ENCODE measurements around the gene SH3RF3. TPM values are rescaled to one million over a fixed set of nuclear protein-coding genes. Genes with fewer than 3 reads are reported as not detected.

Gene SH3RF3
- total RNA-seq, 3 donors from 2014 or later (not counting 1 experiment from before 2014, with no cell fraction given): 0.23 to 0.61 (median 0.34) TPM

DNA sequence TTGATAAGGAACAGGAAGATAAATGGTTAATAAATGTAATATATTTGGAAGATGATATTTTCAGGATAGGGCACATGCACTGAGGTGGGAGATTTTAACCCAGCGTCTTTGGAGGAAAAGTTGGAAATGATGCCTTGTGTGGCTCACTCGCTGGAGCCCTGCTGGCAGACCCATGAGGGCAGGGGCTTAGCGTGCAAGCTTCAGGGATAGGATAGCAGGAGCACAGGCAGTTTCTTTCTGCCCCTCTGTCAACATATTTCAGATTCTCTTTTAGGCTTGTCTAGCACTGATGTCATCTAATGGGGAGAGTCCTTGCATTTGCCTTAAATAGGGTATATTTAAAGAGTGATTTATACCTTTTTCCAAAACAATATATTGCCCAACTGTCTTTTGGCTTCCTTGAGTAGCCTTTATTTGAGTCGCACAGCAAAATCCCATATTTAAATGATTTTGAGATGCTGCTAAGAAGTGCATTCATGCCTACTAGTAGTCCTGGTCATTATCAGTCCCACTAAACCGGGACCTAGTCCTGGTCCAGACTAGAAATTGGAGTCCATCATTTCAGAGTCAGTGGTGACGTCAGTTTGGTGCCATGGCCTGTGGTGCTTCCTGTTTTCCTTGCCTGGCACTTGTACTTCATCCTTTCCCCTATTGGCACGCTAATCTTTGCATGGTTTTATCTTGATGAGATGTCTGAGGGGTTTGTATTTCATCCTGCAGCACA lies 45.8 kb downstream of the SH3RF3 start:
- peaks cover 0 to 19% of the 10 kb centered on the region in 2 donors for H3K27me3 Mint-ChIP-seq (ENCODE audit: low read depth in 2 of 2)
- no peak for TF ChIP-seq CTCF (IDR thresholded peaks at IDR 0.05)
- DNase-seq (no peak), ATAC-seq (no peak)
- no peaks in the 10 kb centered on the region for H3K4me1 ChIP-seq (ENCODE audit: control insufficient read depth, insufficient read depth, low read length)
- no peaks in the 10 kb centered on the region for H3K27me3 ChIP-seq (ENCODE audit: control insufficient read depth, insufficient read depth, low read length)
- H3K36me3 ChIP-seq (ENCODE audit: control insufficient read depth, insufficient read depth, low read length): no peaks in the 10 kb centered on the region
- no peak overlapping the region for H3K4me3 ChIP-seq (ENCODE audit: low read length)
- H3K27ac ChIP-seq (ENCODE audit: low read length): no peak overlapping the region
- intact Hi-C loops (cut with micrococcal nuclease): no loop called here
- WGBS (ENCODE audit: insufficient coverage): 91% methylated on average over 7 of the region's 7 CpGs
- no peaks in the 10 kb centered on the region for H3K9me3 ChIP-seq (ENCODE audit: control insufficient read depth, insufficient read depth, low read length)
- peaks cover 7 to 13% of the 10 kb centered on the region in 2 donors for H3K4me1 Mint-ChIP-seq
- H3K4me3 Mint-ChIP-seq: no peak overlapping the region
- no peak overlapping the region for H3K27ac Mint-ChIP-seq
- H3K36me3 Mint-ChIP-seq: peaks cover 18% of the 10 kb centered on the region
- H3K9me3 Mint-ChIP-seq: peaks cover 2 to 5% of the 10 kb centered on the region in 2 donors

GRCh38 chr2:109175350-109175678 lies 46.3 kb downstream of the SH3RF3 start:
- intact Hi-C loops (cut with micrococcal nuclease): no loop called here
- H3K4me1 ChIP-seq (ENCODE audit: control insufficient read depth, insufficient read depth, low read length): no peaks in the 10 kb centered on the region
- Mint-ChIP-seq H3K27me3 (ENCODE audit: low read depth in 2 of 2) (peaks cover 0 to 24% of the 10 kb centered on the region in 2 donors), H3K4me3 (no peak overlapping the region), H3K27ac (no peak overlapping the region), H3K36me3 (peaks cover 24% of the 10 kb centered on the region), H3K4me1 (peaks cover 7 to 13% of the 10 kb centered on the region in 2 donors), H3K9me3 (peaks cover 2 to 5% of the 10 kb centered on the region in 2 donors)
- no peak overlapping the region for H3K27ac ChIP-seq (ENCODE audit: low read length)
- H3K27me3 ChIP-seq (ENCODE audit: control insufficient read depth, insufficient read depth, low read length): no peaks in the 10 kb centered on the region
- no peak for DNase-seq
- H3K36me3 ChIP-seq (ENCODE audit: control insufficient read depth, insufficient read depth, low read length): no peaks in the 10 kb centered on the region
- no peaks in the 10 kb centered on the region for H3K9me3 ChIP-seq (ENCODE audit: control insufficient read depth, insufficient read depth, low read length)
- no peak overlapping the region for H3K4me3 ChIP-seq (ENCODE audit: low read length)
- ATAC-seq: no peak
- WGBS (ENCODE audit: insufficient coverage): 66% methylated on average over 3 of the region's 3 CpGs
- TF ChIP-seq CTCF (IDR thresholded peaks at IDR 0.05): no peak

DNA sequence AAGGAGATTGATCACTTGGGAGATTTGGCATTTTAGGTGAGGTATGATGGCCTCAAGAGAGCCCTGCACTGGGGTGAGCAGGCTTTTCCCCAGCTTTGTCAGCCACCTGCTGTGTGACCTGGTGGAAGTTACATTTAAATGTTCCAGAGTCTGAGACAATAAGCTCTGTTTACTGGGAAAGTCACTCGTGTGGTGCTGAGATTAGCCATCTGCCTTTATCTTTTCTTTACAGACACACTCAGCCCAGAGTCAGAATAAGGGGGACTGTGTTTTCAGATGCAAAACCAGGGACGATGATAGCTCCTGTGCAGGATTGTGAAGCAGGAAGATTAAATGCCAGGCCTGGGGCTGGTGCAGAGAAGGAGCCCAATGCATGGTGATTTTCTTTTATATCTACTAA lies 47.9 kb downstream of the SH3RF3 start:
- no peaks in the 10 kb centered on the region for H3K4me1 ChIP-seq (ENCODE audit: control insufficient read depth, insufficient read depth, low read length)
- TF ChIP-seq CTCF (IDR thresholded peaks at IDR 0.05): no peak
- no peaks in the 10 kb centered on the region for H3K36me3 ChIP-seq (ENCODE audit: control insufficient read depth, insufficient read depth, low read length)
- WGBS (ENCODE audit: insufficient coverage): 49% methylated on average over 2 of the region's 2 CpGs
- intact Hi-C loops (cut with micrococcal nuclease): no loop called here
- Mint-ChIP-seq H3K27ac (no peak overlapping the region), H3K4me1 (peaks cover 7 to 13% of the 10 kb centered on the region in 2 donors), H3K36me3 (peaks cover 29% of the 10 kb centered on the region), H3K4me3 (no peak overlapping the region), H3K27me3 (ENCODE audit: low read depth in 2 of 2) (peaks cover 0 to 38% of the 10 kb centered on the region in 2 donors), H3K9me3 (peaks cover 2 to 5% of the 10 kb centered on the region in 2 donors)
- no peak for DNase-seq
- no peak overlapping the region for H3K4me3 ChIP-seq (ENCODE audit: low read length)
- H3K27ac ChIP-seq (ENCODE audit: low read length): no peak overlapping the region
- no peaks in the 10 kb centered on the region for H3K27me3 ChIP-seq (ENCODE audit: control insufficient read depth, insufficient read depth, low read length)
- no peak for ATAC-seq
- H3K9me3 ChIP-seq (ENCODE audit: control insufficient read depth, insufficient read depth, low read length): no peaks in the 10 kb centered on the region

DNA sequence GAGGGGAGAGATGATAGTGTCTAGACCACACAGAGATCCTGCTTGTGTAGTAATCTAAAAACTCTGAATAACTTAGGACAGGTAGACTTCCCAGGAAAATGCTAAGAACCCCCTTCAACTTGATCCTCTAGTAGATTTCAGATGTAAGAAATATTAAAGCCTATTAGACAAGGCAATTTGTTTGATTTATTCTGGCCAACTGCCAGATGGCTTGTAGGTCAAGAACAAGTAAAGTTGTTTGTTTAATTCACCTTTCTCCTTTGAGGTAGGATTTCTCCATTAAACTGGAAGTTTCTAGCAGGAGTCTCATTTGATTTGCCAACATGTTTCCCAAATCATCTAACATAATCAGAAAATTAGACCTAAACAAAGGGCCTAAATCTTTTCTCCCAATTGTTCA lies 48.6 kb downstream of the SH3RF3 start:
- no peak for TF ChIP-seq CTCF (IDR thresholded peaks at IDR 0.05)
- ATAC-seq (no peak), DNase-seq (no peak)
- peaks cover 7 to 13% of the 10 kb centered on the region in 2 donors for H3K4me1 Mint-ChIP-seq
- Histone ChIP-seq H3K36me3 (ENCODE audit: control insufficient read depth, insufficient read depth, low read length) (no peaks in the 10 kb centered on the region), H3K27ac (ENCODE audit: low read length) (no peak overlapping the region), H3K9me3 (ENCODE audit: control insufficient read depth, insufficient read depth, low read length) (no peaks in the 10 kb centered on the region), H3K4me1 (ENCODE audit: control insufficient read depth, insufficient read depth, low read length) (no peaks in the 10 kb centered on the region), H3K27me3 (ENCODE audit: control insufficient read depth, insufficient read depth, low read length) (no peaks in the 10 kb centered on the region), H3K4me3 (ENCODE audit: low read length) (no peak overlapping the region)
- H3K36me3 Mint-ChIP-seq: peaks cover 29% of the 10 kb centered on the region
- H3K9me3 Mint-ChIP-seq: peaks cover 2 to 5% of the 10 kb centered on the region in 2 donors
- no peak overlapping the region for H3K4me3 Mint-ChIP-seq
- intact Hi-C loops (cut with micrococcal nuclease): no loop called here
- peaks cover 0 to 39% of the 10 kb centered on the region in 2 donors for H3K27me3 Mint-ChIP-seq (ENCODE audit: low read depth in 2 of 2)
- H3K27ac Mint-ChIP-seq: no peak overlapping the region
